H9 (cell line): ENCODE data around the gene KATNB1. TPM values are rescaled to one million over a fixed set of nuclear protein-coding genes. Genes with fewer than 3 reads are reported as not detected.

ENCODE experiments used
- DNase-seq: peaks from one replicate; pipeline ENCODE4 v3.0.0-alpha.2; 2017
- H2AFZ ChIP-seq: one replicate; pipeline ENCODE4 v1.6.1; 2013; ENCODE audit warnings: mild to moderate bottlenecking, low read length, control low read depth, moderate library complexity
- H2AK5ac ChIP-seq: 2 replicates; pipeline ENCODE4 v1.6.1; 2013; ENCODE audit warnings: low read length, control low read depth, mixed read lengths; ENCODE audit not compliant: insufficient read length
- H2BK120ac ChIP-seq: one replicate; pipeline ENCODE4 v1.6.1; 2013; ENCODE audit warnings: low read depth, mild to moderate bottlenecking, low read length, control low read depth, inconsistent platforms; ENCODE audit not compliant: poor library complexity, severe bottlenecking
- H2BK12ac ChIP-seq: 2 replicates; pipeline ENCODE4 v1.6.1; 2013; ENCODE audit warnings: low read length, control low read depth, mixed read lengths, low read depth; ENCODE audit not compliant: insufficient read length
- H2BK15ac ChIP-seq: 2 replicates; pipeline ENCODE4 v1.6.1; 2013; ENCODE audit warnings: low read depth, low read length, control low read depth
- H2BK20ac ChIP-seq: one replicate; pipeline ENCODE4 v1.6.1; 2013; ENCODE audit warnings: low read depth, mild to moderate bottlenecking, low read length, control low read depth, inconsistent platforms; ENCODE audit not compliant: poor library complexity, severe bottlenecking
- H2BK5ac ChIP-seq: 2 replicates; pipeline ENCODE4 v1.6.1; 2013; ENCODE audit warnings: low read length, control low read depth, mixed read lengths; ENCODE audit not compliant: insufficient read length
- H3K14ac ChIP-seq: 2 replicates; pipeline ENCODE4 v1.6.1; 2013; ENCODE audit warnings: low read length, control low read depth; ENCODE audit not compliant: insufficient read depth
- H3K18ac ChIP-seq: 2 replicates; pipeline ENCODE4 v1.6.1; 2013; ENCODE audit warnings: low read depth, mild to moderate bottlenecking, mixed read lengths, low read length, control low read depth; ENCODE audit not compliant: insufficient read length
- H3K23ac ChIP-seq: 2 replicates; pipeline ENCODE4 v1.6.1; 2013; ENCODE audit warnings: low read length, control low read depth, mixed read lengths, low read depth; ENCODE audit not compliant: insufficient read length
- H3K23me2 ChIP-seq: 2 replicates; pipeline ENCODE4 v1.6.1; 2013; ENCODE audit warnings: low read depth, mild to moderate bottlenecking, mixed read lengths, low read length, control low read depth; ENCODE audit not compliant: insufficient read length, poor library complexity, severe bottlenecking
- H3K27ac ChIP-seq: 2 replicates; pipeline ENCODE4 v1.5.1; 2013; ENCODE audit warnings: low read length, control low read depth, mixed read lengths, low read depth; ENCODE audit not compliant: insufficient read length
- H3K27me3 ChIP-seq: 2 replicates; pipeline ENCODE4 v1.6.1; 2013; ENCODE audit warnings: low read length, control low read depth, inconsistent platforms; ENCODE audit not compliant: insufficient read depth
- H3K4ac ChIP-seq: 2 replicates; pipeline ENCODE4 v1.6.1; 2013; ENCODE audit warnings: low read depth, mild to moderate bottlenecking, control low read depth, inconsistent platforms, low read length, moderate library complexity
- H3K4me1 ChIP-seq: 2 replicates; pipeline ENCODE4 v1.6.1; 2013; ENCODE audit warnings: low read length, control low read depth, inconsistent platforms; ENCODE audit not compliant: insufficient read depth
- H3K4me2 ChIP-seq: 2 replicates; pipeline ENCODE4 v1.6.1; 2013; ENCODE audit warnings: low read length, control low read depth, mixed read lengths; ENCODE audit not compliant: insufficient read length, insufficient read depth
- H3K56ac ChIP-seq: 2 replicates; pipeline ENCODE4 v1.6.1; 2013; ENCODE audit warnings: low read depth, mild to moderate bottlenecking, mixed read lengths, low read length, control low read depth; ENCODE audit not compliant: insufficient read length
- H3K79me1 ChIP-seq: 2 replicates; pipeline ENCODE4 v1.6.1; 2013; ENCODE audit warnings: low read depth, mild to moderate bottlenecking, moderate library complexity, low read length, control low read depth, inconsistent platforms; ENCODE audit not compliant: insufficient read depth, poor library complexity, severe bottlenecking
- H3K79me2 ChIP-seq: 2 replicates; pipeline ENCODE4 v1.6.1; 2013; ENCODE audit warnings: low read length, control low read depth, inconsistent platforms; ENCODE audit not compliant: insufficient read depth
- H3K9ac ChIP-seq: 2 replicates; pipeline ENCODE4 v1.6.1; 2013; ENCODE audit warnings: low read length, control low read depth, mixed read lengths; ENCODE audit not compliant: insufficient read length; ENCODE audit errors: extremely low read depth
- H3K9me3 ChIP-seq: one replicate; pipeline ENCODE4 v1.6.1; 2013; ENCODE audit warnings: low read depth, low read length, inconsistent platforms; ENCODE audit not compliant: control insufficient read depth
- H3T11ph ChIP-seq: one replicate; pipeline ENCODE4 v1.6.1; 2013; ENCODE audit warnings: mild to moderate bottlenecking, low read length, control low read depth, inconsistent platforms
- H4K20me1 ChIP-seq: one replicate; pipeline ENCODE4 v1.6.1; 2013; ENCODE audit not compliant: control insufficient read depth, insufficient read length, insufficient read depth
- H4K5ac ChIP-seq: 2 replicates; pipeline ENCODE4 v1.6.1; 2013; ENCODE audit warnings: low read depth, mild to moderate bottlenecking, mixed read lengths, low read length, control low read depth; ENCODE audit not compliant: insufficient read length
- H4K8ac ChIP-seq: replicated peaks from 2 replicates; pipeline ENCODE4 v1.6.1; 2013; ENCODE audit warnings: low read length, control low read depth, mixed read lengths, low read depth; ENCODE audit not compliant: insufficient read length
- H4K91ac ChIP-seq: 2 replicates; pipeline ENCODE4 v1.6.1; 2013; ENCODE audit warnings: low read depth, mild to moderate bottlenecking, moderate library complexity, mixed read lengths, low read length, control low read depth; ENCODE audit not compliant: insufficient read length
- H3K27ac Mint-ChIP-seq, 3 experiments: 2 replicates in 2 of 3; 3 replicates in 1 of 3; pipeline ENCODE4 v1.8.0; 2020 to 2021; ENCODE audit warnings: mixed read lengths in 3 of 3, mild to moderate bottlenecking in 1 of 3, moderate library complexity in 1 of 3
- H3K27me3 Mint-ChIP-seq: 2 replicates; pipeline ENCODE4 v1.8.0; 2021; ENCODE audit warnings: low read depth, mild to moderate bottlenecking, moderate library complexity, mixed read lengths
- H3K36me3 Mint-ChIP-seq, 3 experiments: 2 replicates in 2 of 3; 3 replicates in 1 of 3; pipeline ENCODE4 v1.8.0; 2020 to 2021; ENCODE audit warnings: low read depth in 3 of 3, mixed read lengths in 3 of 3; ENCODE audit not compliant: insufficient read depth in 1 of 3
- H3K4me1 Mint-ChIP-seq, 2 experiments: 2 replicates each; pipeline ENCODE4 v1.8.0; 2020; ENCODE audit warnings: mixed read lengths in 2 of 2
- H3K4me3 Mint-ChIP-seq, 2 experiments: 2 replicates in 1 of 2; 3 replicates in 1 of 2; pipeline ENCODE4 v1.8.0; 2020 to 2021; ENCODE audit warnings: mild to moderate bottlenecking in 2 of 2, mixed read lengths in 2 of 2, moderate library complexity in 1 of 2
- H3K9me3 Mint-ChIP-seq, 2 experiments: 2 replicates in 1 of 2; 3 replicates in 1 of 2; pipeline ENCODE4 v1.8.0; 2020; ENCODE audit warnings: mild to moderate bottlenecking in 2 of 2, mixed read lengths in 2 of 2, moderate library complexity in 1 of 2
- WGBS: extraction: QIAGEN DNeasy Blood & Tissue Kit; methylation state at CpG from one replicate; pipeline ENCODE4 v1.1.7; 2013; ENCODE audit warnings: missing lambda C conversion rate, low lambda C conversion rate, mixed read lengths; ENCODE audit not compliant: insufficient read length; ENCODE audit errors: extremely low coverage; 5-methylcytosine and 5-hydroxymethylcytosine counted together
- total RNA-seq: library from RNA; stranded (reverse); gene quantifications from 2 replicates; pipeline ENCODE4 v1.2.1, GENCODE V29; 2021
- TF ChIP-seq, protein P1 (sequence below): fragments of 200-600 bp; sonication (generic); conservative IDR thresholded peaks from 3 replicates; pipeline ENCODE4 v1.8.0; 2021; ENCODE audit warnings: antibody characterized with exemption, mild to moderate bottlenecking

Gene KATNB1
- total RNA-seq, 1 experiment from 2014 or later: 29.9 TPM

DNA sequence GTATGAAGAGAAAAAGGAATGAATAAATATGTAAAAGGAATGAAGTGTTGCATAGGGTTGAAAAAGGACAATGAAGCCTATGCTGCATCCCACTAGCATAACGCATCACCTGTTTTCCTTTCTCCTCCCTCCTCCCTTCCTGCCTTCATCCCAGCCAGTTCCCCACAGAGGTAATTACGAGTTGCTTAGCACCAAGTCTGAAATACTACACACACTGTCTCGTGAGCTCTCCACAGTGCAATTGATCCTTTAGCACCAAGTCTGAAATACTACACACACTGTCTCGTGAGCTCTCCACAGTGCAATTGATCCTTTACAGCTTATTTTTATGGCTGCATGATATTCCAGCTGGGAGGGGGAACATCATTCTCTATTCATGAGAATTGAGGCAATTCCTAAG is 42.0 kb upstream of the KATNB1 start:
- no peak for DNase-seq
- TF ChIP-seq, protein P1, sequence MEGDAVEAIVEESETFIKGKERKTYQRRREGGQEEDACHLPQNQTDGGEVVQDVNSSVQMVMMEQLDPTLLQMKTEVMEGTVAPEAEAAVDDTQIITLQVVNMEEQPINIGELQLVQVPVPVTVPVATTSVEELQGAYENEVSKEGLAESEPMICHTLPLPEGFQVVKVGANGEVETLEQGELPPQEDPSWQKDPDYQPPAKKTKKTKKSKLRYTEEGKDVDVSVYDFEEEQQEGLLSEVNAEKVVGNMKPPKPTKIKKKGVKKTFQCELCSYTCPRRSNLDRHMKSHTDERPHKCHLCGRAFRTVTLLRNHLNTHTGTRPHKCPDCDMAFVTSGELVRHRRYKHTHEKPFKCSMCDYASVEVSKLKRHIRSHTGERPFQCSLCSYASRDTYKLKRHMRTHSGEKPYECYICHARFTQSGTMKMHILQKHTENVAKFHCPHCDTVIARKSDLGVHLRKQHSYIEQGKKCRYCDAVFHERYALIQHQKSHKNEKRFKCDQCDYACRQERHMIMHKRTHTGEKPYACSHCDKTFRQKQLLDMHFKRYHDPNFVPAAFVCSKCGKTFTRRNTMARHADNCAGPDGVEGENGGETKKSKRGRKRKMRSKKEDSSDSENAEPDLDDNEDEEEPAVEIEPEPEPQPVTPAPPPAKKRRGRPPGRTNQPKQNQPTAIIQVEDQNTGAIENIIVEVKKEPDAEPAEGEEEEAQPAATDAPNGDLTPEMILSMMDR: no peak
- Histone ChIP-seq H3K14ac (no peak overlapping the region), H3K79me1 (no peaks in the 10 kb centered on the region), H2BK120ac (no peak overlapping the region), H3K4me2 (no peak overlapping the region), H2AFZ (no peak overlapping the region), H3K56ac (no peak overlapping the region), H2BK20ac (no peak overlapping the region), H3T11ph (no peak overlapping the region), H2BK15ac (no peak overlapping the region), H4K8ac (no peak overlapping the region), H3K23me2 (no peaks in the 10 kb centered on the region), H3K4me1 (no peaks in the 10 kb centered on the region), H3K23ac (no peak overlapping the region), H3K79me2 (no peaks in the 10 kb centered on the region), H3K18ac (no peak overlapping the region), H4K5ac (no peak overlapping the region), H2AK5ac (no peak overlapping the region), H3K4ac (no peak overlapping the region), H2BK12ac (no peak overlapping the region), H3K9ac (no peak overlapping the region), H3K9me3 (no peaks in the 10 kb centered on the region), H4K91ac (no peak overlapping the region), H3K27ac (no peak overlapping the region), H3K27me3 (no peaks in the 10 kb centered on the region), H4K20me1 (no peaks in the 10 kb centered on the region), H2BK5ac (no peak overlapping the region)
- Mint-ChIP-seq H3K9me3 (no peaks in the 10 kb centered on the region), H3K27me3 (peaks cover 1% of the 10 kb centered on the region; the same call in 1 of the 2 replicates), H3K4me1 (peaks cover 5 to 20% of the 10 kb centered on the region in 2 experiments), H3K4me3 (no peak overlapping the region), H3K36me3 (no peaks in the 10 kb centered on the region), H3K27ac (no peak overlapping the region)
- WGBS: no CpG with 5 or more reads among the region's 4 CpGs
